OCI-LY1 (cell line): ENCODE results near the gene MRGPRF.

Source experiments
- H2AFZ ChIP-seq: fragments of 200-600 bp; sonication (generic), shearing (Covaris generic); 2 replicates; pipeline ENCODE4 v1.6.0; 2014; ENCODE audit warnings: antibody characterized with exemption, mild to moderate bottlenecking, low read length
- H3F3A ChIP-seq: fragments of 200-600 bp; sonication (generic), shearing (Covaris generic); 2 replicates; pipeline ENCODE4 v1.6.0; 2014; ENCODE audit warnings: mild to moderate bottlenecking, antibody characterized with exemption, low read length, moderate library complexity; ENCODE audit not compliant: insufficient read depth
- H3K27ac ChIP-seq: fragments of 200-600 bp; sonication (generic); 2 replicates; pipeline ENCODE4 v1.5.1; 2014; ENCODE audit warnings: low read length, mixed run types, mild to moderate bottlenecking, low read depth; ENCODE audit not compliant: poor library complexity, severe bottlenecking
- H3K27me3 ChIP-seq: fragments of 200-600 bp; sonication (generic); 2 replicates; pipeline ENCODE4 v1.6.0; 2014; ENCODE audit warnings: antibody characterized with exemption, mild to moderate bottlenecking, low read length, moderate library complexity; ENCODE audit not compliant: insufficient read depth
- H3K36me3 ChIP-seq: fragments of 200-600 bp; sonication (generic); 2 replicates; pipeline ENCODE4 v1.6.1; 2014; ENCODE audit warnings: mild to moderate bottlenecking, antibody characterized with exemption, low read length, moderate library complexity, mixed read lengths; ENCODE audit not compliant: insufficient read depth
- H3K4me1 ChIP-seq: fragments of 200-600 bp; sonication (generic); 2 replicates; pipeline ENCODE4 v1.5.1; 2014; ENCODE audit warnings: mild to moderate bottlenecking, low read length, moderate library complexity; ENCODE audit not compliant: insufficient read depth, severe bottlenecking
- H3K4me2 ChIP-seq: fragments of 200-600 bp; sonication (generic), shearing (Covaris generic); 2 replicates; pipeline ENCODE4 v1.6.1; 2014; ENCODE audit warnings: low read length
- H3K4me3 ChIP-seq: fragments of 200-600 bp; sonication (generic); 2 replicates; pipeline ENCODE4 v1.5.1; 2014; ENCODE audit warnings: low read length, low read depth, mild to moderate bottlenecking, mixed read lengths; ENCODE audit not compliant: poor library complexity, severe bottlenecking
- H3K79me2 ChIP-seq: fragments of 200-600 bp; shearing (Covaris generic); 2 replicates; pipeline ENCODE4 v1.6.1; 2016; ENCODE audit warnings: mixed run types, low read length, mixed read lengths; ENCODE audit not compliant: insufficient read depth
- H3K9ac ChIP-seq: fragments of 200-600 bp; sonication (generic), shearing (Covaris generic); 2 replicates; pipeline ENCODE4 v1.6.1; 2014; ENCODE audit warnings: mild to moderate bottlenecking, low read length, mixed read lengths
- H3K9me2 ChIP-seq: fragments of 200-600 bp; sonication (generic), shearing (Covaris generic); 2 replicates; pipeline ENCODE4 v1.6.1; 2014; ENCODE audit warnings: low read depth, mild to moderate bottlenecking, low read length, mixed read lengths
- H3K9me3 ChIP-seq: fragments of 200-600 bp; shearing (Covaris generic); 2 replicates; pipeline ENCODE4 v1.6.1; 2014; ENCODE audit warnings: low read length, mixed read lengths
- H4K20me1 ChIP-seq: fragments of 200-600 bp; sonication (generic), shearing (Covaris generic); 2 replicates; pipeline ENCODE4 v1.6.0; 2016; ENCODE audit warnings: mild to moderate bottlenecking, low read length; ENCODE audit not compliant: insufficient read depth
- EZH2 ChIP-seq: fragments of 200-600 bp; sonication (generic), shearing (Covaris generic); IDR thresholded peaks from 2 replicates; pipeline ENCODE4 v1.8.0; 2017; ENCODE audit warnings: borderline replicate concordance, mixed run types, mild to moderate bottlenecking, antibody characterized with exemption, low read length, moderate library complexity, mixed read lengths
- TF ChIP-seq, protein P1 (sequence below): fragments of 200-600 bp; sonication (generic), shearing (Covaris generic); IDR thresholded peaks from 2 replicates; pipeline ENCODE4 v1.5.1; 2017; ENCODE audit warnings: mild to moderate bottlenecking, antibody characterized with exemption, low read length, moderate library complexity, mixed read lengths

Gene MRGPRF

DNA sequence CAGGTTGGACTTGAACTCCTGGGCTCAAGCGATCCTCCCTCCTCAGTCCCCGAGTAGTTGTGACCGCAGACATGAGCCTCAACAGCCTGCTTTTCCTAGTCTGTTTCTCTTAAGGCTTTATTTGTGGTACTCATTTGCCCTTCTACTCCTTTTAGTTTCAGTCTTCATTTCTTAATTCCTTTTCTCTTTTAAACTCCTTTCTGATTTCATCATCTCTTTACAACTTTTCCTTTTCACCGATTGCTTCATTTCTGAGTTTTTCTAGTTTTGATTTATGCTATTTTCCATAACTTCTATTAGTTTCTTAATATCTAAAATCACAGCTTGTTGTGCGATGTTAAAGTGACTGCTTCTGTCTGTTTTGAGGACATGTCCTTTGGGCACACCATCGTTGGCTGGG lies 17.3 kb upstream of the MRGPRF start:
- no peak overlapping the region for H3K4me2 ChIP-seq

DNA sequence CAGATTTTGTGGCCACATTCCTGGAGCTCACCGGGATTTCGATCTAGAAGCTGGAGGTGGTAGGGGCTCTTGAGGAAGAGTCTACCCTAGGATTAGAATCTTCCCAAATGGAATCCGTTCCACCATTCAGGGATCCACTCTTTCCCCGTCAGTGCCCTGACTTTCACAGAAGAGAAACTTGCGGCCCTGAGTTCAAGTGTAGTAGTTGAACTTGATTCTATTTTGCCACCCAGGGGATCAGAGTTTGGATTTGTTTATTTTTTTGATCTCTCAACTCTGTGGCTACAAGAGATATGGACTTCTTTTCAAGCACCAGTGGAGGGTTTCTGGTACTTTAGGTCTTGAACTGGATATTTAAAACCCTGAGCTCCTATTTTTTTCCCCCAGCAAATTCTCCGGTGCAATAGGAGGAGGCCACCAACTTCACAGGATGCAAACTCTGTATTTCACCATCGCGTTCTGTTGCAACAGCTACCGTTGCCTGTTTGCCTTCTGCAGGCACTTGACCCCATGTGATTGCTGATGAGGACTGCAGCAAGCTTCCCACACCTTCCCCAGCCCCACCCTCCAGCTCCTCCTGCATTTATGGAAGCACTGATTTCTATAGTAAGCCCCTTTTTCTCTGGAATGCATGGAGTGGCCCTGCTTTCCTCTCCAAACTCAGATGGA lies 14.8 kb upstream of the MRGPRF start:
- no peaks in the 10 kb centered on the region for H3K4me1 ChIP-seq
- H3K9me3 ChIP-seq, result no peaks in the 10 kb centered on the region
- H2AFZ ChIP-seq, result no peak overlapping the region
- H3K36me3 ChIP-seq, result no peaks in the 10 kb centered on the region
- H3K4me2 ChIP-seq, result no peak overlapping the region
- no peaks in the 10 kb centered on the region for H3K9me2 ChIP-seq
- H3K9ac ChIP-seq, result no peak overlapping the region
- H3K27me3 ChIP-seq, result peaks cover 3% of the 10 kb centered on the region; the same call in 1 of the 2 replicates
- no peaks in the 10 kb centered on the region for H4K20me1 ChIP-seq
- TF ChIP-seq EZH2, result no peak
- TF ChIP-seq, protein P1, sequence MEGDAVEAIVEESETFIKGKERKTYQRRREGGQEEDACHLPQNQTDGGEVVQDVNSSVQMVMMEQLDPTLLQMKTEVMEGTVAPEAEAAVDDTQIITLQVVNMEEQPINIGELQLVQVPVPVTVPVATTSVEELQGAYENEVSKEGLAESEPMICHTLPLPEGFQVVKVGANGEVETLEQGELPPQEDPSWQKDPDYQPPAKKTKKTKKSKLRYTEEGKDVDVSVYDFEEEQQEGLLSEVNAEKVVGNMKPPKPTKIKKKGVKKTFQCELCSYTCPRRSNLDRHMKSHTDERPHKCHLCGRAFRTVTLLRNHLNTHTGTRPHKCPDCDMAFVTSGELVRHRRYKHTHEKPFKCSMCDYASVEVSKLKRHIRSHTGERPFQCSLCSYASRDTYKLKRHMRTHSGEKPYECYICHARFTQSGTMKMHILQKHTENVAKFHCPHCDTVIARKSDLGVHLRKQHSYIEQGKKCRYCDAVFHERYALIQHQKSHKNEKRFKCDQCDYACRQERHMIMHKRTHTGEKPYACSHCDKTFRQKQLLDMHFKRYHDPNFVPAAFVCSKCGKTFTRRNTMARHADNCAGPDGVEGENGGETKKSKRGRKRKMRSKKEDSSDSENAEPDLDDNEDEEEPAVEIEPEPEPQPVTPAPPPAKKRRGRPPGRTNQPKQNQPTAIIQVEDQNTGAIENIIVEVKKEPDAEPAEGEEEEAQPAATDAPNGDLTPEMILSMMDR, result no peak
- no peaks in the 10 kb centered on the region for H3F3A ChIP-seq
- H3K4me3 ChIP-seq, result no peak overlapping the region
- no peak overlapping the region for H3K27ac ChIP-seq
- H3K79me2 ChIP-seq, result no peaks in the 10 kb centered on the region

More for the DNA sequence above, 17.3 kb upstream of the MRGPRF start:
- Histone ChIP-seq H3F3A (no peaks in the 10 kb centered on the region), H4K20me1 (no peaks in the 10 kb centered on the region), H3K4me3 (no peak overlapping the region), H3K9me3 (no peaks in the 10 kb centered on the region), H2AFZ (no peak overlapping the region), H3K9ac (no peak overlapping the region), H3K9me2 (no peaks in the 10 kb centered on the region), H3K4me1 (no peaks in the 10 kb centered on the region), H3K27ac (no peak overlapping the region), H3K79me2 (no peaks in the 10 kb centered on the region), H3K27me3 (no peaks in the 10 kb centered on the region; the same call in 1 of the 2 replicates), H3K36me3 (no peaks in the 10 kb centered on the region)
- TF ChIP-seq, protein P1, result no peak
- no peak for TF ChIP-seq EZH2

DNA sequence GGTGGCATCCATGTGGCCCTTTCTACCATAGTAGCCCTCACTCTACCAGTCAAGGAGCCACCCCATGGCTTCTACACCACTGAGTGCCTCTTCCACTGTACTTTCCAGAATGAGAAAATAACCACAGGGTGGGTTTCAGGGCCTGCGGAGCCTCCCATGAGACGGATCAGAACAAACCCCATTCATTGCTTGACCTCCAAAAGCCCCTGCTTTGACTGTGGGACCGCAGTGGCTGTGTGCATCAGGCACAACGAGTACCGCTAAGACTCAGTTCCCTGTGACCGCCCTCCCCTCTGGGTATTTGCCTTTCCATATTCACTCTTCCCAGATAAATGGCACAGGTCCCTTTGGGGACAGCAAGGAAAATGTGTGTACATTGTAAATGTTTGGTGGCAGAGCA lies 11.5 kb upstream of the MRGPRF start:
- Histone ChIP-seq H3K4me1 (no peaks in the 10 kb centered on the region), H3K27ac (no peak overlapping the region), H3K79me2 (no peaks in the 10 kb centered on the region), H3K36me3 (no peaks in the 10 kb centered on the region), H3K4me2 (no peak overlapping the region), H3F3A (no peaks in the 10 kb centered on the region), H3K4me3 (no peak overlapping the region), H4K20me1 (no peaks in the 10 kb centered on the region), H3K9me2 (no peaks in the 10 kb centered on the region), H3K9ac (no peak overlapping the region), H3K27me3 (peaks cover 13% of the 10 kb centered on the region; the same call in 1 of the 2 replicates), H2AFZ (no peak overlapping the region), H3K9me3 (no peaks in the 10 kb centered on the region)
- no peak for TF ChIP-seq EZH2
- TF ChIP-seq, protein P1, result no peak
